Nephron (organoid): Measurements from ENCODE around the gene LMBRD2.
A peak's percentile ranks its signal among the peaks of the same experiment; 100 is the strongest.

ENCODE experiments used
- H3K27ac Mint-ChIP-seq, 3 experiments: 2 replicates each; pipeline ENCODE4 v1.8.0; 2020; ENCODE audit warnings: mixed read lengths in 3 of 3, mild to moderate bottlenecking in 2 of 3, moderate library complexity in 1 of 3
- H3K27me3 Mint-ChIP-seq: 2 replicates; pipeline ENCODE4 v1.8.0; 2021; ENCODE audit warnings: low read depth, mild to moderate bottlenecking, moderate library complexity, mixed read lengths
- H3K36me3 Mint-ChIP-seq: 2 replicates; pipeline ENCODE4 v1.8.0; 2020; ENCODE audit warnings: low read depth, mixed read lengths
- H3K4me1 Mint-ChIP-seq: 2 replicates; pipeline ENCODE4 v1.8.0; 2020; ENCODE audit warnings: mixed read lengths
- H3K4me3 Mint-ChIP-seq, 3 experiments: 2 replicates each; pipeline ENCODE4 v1.8.0; 2020; ENCODE audit warnings: mild to moderate bottlenecking in 3 of 3, mixed read lengths in 3 of 3, moderate library complexity in 2 of 3
- H3K9me3 Mint-ChIP-seq: 2 replicates; pipeline ENCODE4 v1.8.0; 2020; ENCODE audit warnings: mixed read lengths
- CTCF ChIP-seq, 3 experiments: fragments of 200-600 bp; sonication (generic); IDR thresholded peaks; one replicate each; pipeline ENCODE4 v1.5.0; 2021; ENCODE audit warnings: antibody characterized with exemption in 3 of 3; ENCODE audit not compliant: unreplicated experiment in 3 of 3

LMBRD2 gene

GRCh38 chr5:36152324-36153297 is 924 bp upstream of the LMBRD2 start:
- Mint-ChIP-seq H3K36me3 (peaks cover 43% of the 10 kb centered on the region), H3K9me3 (no peaks in the 10 kb centered on the region), H3K4me3 (peak overlapping the region; percentile 92 to 97 (median 93)), H3K27ac (peak overlapping the region; percentile 79 to 94 (median 87)), H3K4me1 (peaks cover 62% of the 10 kb centered on the region), H3K27me3 (no peaks in the 10 kb centered on the region)
- TF ChIP-seq CTCF (IDR thresholded peaks at IDR 0.05; ENCODE audit: unreplicated experiment in 3 of 3) = no peak

- TF ChIP-seq CTCF (IDR thresholded peaks at IDR 0.05; ENCODE audit: unreplicated experiment in 3 of 3) = no peak
- H3K9me3 Mint-ChIP-seq = no peaks in the 10 kb centered on the region
- H3K36me3 Mint-ChIP-seq = peaks cover 26% of the 10 kb centered on the region
- H3K27ac Mint-ChIP-seq = peak overlapping the region; percentile 79 to 94 (median 87)
- peaks cover 44% of the 10 kb centered on the region for H3K4me1 Mint-ChIP-seq
- H3K4me3 Mint-ChIP-seq = peak overlapping the region; percentile 92 to 97 (median 93)
- no peaks in the 10 kb centered on the region for H3K27me3 Mint-ChIP-seq
These were observed 832 bp downstream of the LMBRD2 start for GRCh38 chr5:36150676-36151433.

GRCh38 chr5:36147681-36148080 is 4.0 kb downstream of the LMBRD2 start:
- H3K27ac Mint-ChIP-seq = no peak overlapping the region
- no peaks in the 10 kb centered on the region for H3K9me3 Mint-ChIP-seq
- TF ChIP-seq CTCF (IDR thresholded peaks at IDR 0.05; ENCODE audit: unreplicated experiment in 3 of 3) = no peak
- no peak overlapping the region for H3K4me3 Mint-ChIP-seq
- H3K36me3 Mint-ChIP-seq = no peaks in the 10 kb centered on the region
- peaks cover 26% of the 10 kb centered on the region for H3K4me1 Mint-ChIP-seq
- H3K27me3 Mint-ChIP-seq = no peaks in the 10 kb centered on the region

- Mint-ChIP-seq H3K27ac (no peak overlapping the region), H3K27me3 (no peaks in the 10 kb centered on the region), H3K36me3 (no peaks in the 10 kb centered on the region)
These were observed 5.3 kb downstream of the LMBRD2 start for GRCh38 chr5:36146390-36146789.

GRCh38 chr5:36145311-36145710 is 6.4 kb downstream of the LMBRD2 start:
- Mint-ChIP-seq H3K36me3 (peaks cover 4% of the 10 kb centered on the region), H3K4me1 (peaks cover 14% of the 10 kb centered on the region), H3K27ac (no peak overlapping the region), H3K4me3 (no peak overlapping the region), H3K9me3 (no peaks in the 10 kb centered on the region), H3K27me3 (no peaks in the 10 kb centered on the region)
- no peak for TF ChIP-seq CTCF (IDR thresholded peaks at IDR 0.05; ENCODE audit: unreplicated experiment in 3 of 3)

More at GRCh38 chr5:36146390-36146789, 5.3 kb downstream of the LMBRD2 start:
- no peaks in the 10 kb centered on the region for H3K9me3 Mint-ChIP-seq
- TF ChIP-seq CTCF (IDR thresholded peaks at IDR 0.05; ENCODE audit: unreplicated experiment in 3 of 3) = no peak
- H3K4me1 Mint-ChIP-seq = peaks cover 22% of the 10 kb centered on the region
- H3K4me3 Mint-ChIP-seq = no peak overlapping the region
